Gastrocnemius medialis (tissue), 4 donors: ENCODE measurements around the gene NAV2.

ENCODE experiments used
- POLR2A ChIP-seq, 2 donors: fragments of 450-650 bp; IDR thresholded peaks; one replicate each; pipeline ENCODE4 v1.6.1; 2017; ENCODE audit warnings: antibody characterized with exemption in 2 of 2, mild to moderate bottlenecking in 2 of 2, moderate library complexity in 2 of 2
- TF ChIP-seq, protein P1 (sequence below), 5 experiments: fragments of 450-650 bp in 3 of 5; fragments of 200-600 bp in 2 of 5; sonication (generic) in 2 of 5; IDR thresholded peaks in 4 of 5; conservative IDR thresholded peaks in 1 of 5; 1 replicate in 4 of 5; 2 replicates in 1 of 5; pipeline ENCODE4 v1.5.1; 2016 to 2019; ENCODE audit warnings: antibody characterized with exemption in 5 of 5, mild to moderate bottlenecking in 3 of 5, moderate library complexity in 3 of 5

- TF ChIP-seq, protein P1, sequence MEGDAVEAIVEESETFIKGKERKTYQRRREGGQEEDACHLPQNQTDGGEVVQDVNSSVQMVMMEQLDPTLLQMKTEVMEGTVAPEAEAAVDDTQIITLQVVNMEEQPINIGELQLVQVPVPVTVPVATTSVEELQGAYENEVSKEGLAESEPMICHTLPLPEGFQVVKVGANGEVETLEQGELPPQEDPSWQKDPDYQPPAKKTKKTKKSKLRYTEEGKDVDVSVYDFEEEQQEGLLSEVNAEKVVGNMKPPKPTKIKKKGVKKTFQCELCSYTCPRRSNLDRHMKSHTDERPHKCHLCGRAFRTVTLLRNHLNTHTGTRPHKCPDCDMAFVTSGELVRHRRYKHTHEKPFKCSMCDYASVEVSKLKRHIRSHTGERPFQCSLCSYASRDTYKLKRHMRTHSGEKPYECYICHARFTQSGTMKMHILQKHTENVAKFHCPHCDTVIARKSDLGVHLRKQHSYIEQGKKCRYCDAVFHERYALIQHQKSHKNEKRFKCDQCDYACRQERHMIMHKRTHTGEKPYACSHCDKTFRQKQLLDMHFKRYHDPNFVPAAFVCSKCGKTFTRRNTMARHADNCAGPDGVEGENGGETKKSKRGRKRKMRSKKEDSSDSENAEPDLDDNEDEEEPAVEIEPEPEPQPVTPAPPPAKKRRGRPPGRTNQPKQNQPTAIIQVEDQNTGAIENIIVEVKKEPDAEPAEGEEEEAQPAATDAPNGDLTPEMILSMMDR (IDR thresholded peaks at IDR 0.05 in 4 of 5, conservative IDR thresholded peaks at IDR 0.05 in 1 of 5), result no peak
- TF ChIP-seq POLR2A (IDR thresholded peaks at IDR 0.05), result no peak
Measured at GRCh38 chr11:19810852-19811251, 98.2 kb downstream of the NAV2 start.
